ENCODE data around the gene EPS15.

DNA sequence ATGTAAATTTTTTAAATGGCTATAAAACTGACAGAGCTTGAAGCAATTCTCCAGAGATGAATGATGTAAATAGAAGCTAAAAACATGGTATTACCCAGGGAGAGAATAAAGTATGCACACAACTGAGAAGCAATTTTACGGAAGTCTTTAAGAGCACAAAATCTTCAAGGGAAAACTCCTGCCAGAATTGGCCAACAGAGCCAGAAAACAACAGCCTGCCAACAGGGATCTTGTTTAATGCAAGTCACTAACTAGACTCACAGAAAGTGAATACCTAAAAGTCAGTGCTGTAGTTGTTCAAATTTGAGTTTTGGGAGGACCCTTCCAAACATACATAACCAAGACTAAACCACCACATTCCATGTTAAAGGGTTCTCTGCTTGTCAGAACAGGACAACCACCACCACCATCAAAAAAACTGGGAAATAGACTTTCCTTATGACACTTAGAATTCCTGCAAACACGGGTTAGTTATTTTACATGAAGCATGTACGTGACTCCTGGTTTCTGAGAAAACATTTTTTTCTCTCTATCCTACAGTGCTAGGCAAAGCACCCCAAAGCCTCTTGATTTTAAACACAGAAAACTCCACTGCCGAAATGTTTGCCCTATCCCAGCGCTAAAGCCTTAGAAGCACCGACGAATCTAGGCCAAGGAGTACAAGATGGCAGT, 1.6 kb downstream of the EPS15 start:
- TF ChIP-seq, protein P1, sequence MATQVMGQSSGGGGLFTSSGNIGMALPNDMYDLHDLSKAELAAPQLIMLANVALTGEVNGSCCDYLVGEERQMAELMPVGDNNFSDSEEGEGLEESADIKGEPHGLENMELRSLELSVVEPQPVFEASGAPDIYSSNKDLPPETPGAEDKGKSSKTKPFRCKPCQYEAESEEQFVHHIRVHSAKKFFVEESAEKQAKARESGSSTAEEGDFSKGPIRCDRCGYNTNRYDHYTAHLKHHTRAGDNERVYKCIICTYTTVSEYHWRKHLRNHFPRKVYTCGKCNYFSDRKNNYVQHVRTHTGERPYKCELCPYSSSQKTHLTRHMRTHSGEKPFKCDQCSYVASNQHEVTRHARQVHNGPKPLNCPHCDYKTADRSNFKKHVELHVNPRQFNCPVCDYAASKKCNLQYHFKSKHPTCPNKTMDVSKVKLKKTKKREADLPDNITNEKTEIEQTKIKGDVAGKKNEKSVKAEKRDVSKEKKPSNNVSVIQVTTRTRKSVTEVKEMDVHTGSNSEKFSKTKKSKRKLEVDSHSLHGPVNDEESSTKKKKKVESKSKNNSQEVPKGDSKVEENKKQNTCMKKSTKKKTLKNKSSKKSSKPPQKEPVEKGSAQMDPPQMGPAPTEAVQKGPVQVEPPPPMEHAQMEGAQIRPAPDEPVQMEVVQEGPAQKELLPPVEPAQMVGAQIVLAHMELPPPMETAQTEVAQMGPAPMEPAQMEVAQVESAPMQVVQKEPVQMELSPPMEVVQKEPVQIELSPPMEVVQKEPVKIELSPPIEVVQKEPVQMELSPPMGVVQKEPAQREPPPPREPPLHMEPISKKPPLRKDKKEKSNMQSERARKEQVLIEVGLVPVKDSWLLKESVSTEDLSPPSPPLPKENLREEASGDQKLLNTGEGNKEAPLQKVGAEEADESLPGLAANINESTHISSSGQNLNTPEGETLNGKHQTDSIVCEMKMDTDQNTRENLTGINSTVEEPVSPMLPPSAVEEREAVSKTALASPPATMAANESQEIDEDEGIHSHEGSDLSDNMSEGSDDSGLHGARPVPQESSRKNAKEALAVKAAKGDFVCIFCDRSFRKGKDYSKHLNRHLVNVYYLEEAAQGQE (IDR thresholded peaks at IDR 0.05; ENCODE audit: insufficient read depth in 1 of 2, low read depth in 2 of 2, low read length in 1 of 2), result no peak
- TF ChIP-seq, protein P2, sequence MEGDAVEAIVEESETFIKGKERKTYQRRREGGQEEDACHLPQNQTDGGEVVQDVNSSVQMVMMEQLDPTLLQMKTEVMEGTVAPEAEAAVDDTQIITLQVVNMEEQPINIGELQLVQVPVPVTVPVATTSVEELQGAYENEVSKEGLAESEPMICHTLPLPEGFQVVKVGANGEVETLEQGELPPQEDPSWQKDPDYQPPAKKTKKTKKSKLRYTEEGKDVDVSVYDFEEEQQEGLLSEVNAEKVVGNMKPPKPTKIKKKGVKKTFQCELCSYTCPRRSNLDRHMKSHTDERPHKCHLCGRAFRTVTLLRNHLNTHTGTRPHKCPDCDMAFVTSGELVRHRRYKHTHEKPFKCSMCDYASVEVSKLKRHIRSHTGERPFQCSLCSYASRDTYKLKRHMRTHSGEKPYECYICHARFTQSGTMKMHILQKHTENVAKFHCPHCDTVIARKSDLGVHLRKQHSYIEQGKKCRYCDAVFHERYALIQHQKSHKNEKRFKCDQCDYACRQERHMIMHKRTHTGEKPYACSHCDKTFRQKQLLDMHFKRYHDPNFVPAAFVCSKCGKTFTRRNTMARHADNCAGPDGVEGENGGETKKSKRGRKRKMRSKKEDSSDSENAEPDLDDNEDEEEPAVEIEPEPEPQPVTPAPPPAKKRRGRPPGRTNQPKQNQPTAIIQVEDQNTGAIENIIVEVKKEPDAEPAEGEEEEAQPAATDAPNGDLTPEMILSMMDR (IDR thresholded peaks at IDR 0.05), result no peak
- TF ChIP-seq POLR2AphosphoS5 (IDR thresholded peaks at IDR 0.05; ENCODE audit: low read depth, low read length) (no peak), TCF7L2 (IDR thresholded peaks at IDR 0.05; ENCODE audit: low read depth, low read length) (peak; percentile 88; the same call in 1 of the 2 replicates)

Measured in Panc1 (cell line).